ENCODE data around the gene SNX25. TPM values are rescaled to one million over a fixed set of nuclear protein-coding genes. Genes with fewer than 3 reads are reported as not detected.

Gene SNX25
- total and polyA plus RNA-seq, 2 donors (not counting 1 experiment from before 2014, with no cell fraction given): 12.0 to 77.6 TPM

DNA sequence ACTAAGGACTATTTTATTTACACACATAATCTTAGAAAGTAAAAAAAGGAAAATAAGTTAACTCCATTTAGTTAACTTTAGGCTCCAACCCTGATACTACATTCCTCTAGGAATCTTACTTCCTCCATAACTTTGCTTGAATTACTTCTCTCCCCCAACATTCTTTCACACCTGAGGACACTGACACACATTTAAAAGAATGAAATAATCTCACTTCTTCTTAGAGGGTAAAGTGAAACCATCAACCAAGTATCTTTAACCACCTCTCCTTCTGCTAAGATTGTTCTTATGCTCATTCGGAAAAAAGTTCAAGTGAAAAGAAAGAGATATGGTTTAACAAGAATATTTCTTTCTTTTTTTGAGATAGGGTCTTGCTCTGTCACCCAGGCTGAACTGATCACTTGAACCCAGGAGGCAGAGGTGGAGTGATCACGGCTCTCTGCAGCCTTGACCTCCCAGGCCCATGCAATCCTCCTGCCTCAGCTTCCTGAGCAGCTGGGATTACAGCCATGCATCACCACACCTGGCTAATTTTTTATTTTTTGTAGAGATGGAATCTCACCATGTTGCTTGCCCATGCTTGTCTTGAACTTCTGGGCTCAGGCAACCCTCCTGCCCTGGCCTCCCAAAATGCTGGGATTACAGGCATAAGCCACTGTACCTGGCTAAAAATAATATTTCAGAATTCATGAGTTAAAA is 37.9 kb upstream of the SNX25 start:
- ATAC-seq (ENCODE audit: low read depth) (no peak), DNase-seq (peak; percentile 21)
- TF ChIP-seq, protein P1, sequence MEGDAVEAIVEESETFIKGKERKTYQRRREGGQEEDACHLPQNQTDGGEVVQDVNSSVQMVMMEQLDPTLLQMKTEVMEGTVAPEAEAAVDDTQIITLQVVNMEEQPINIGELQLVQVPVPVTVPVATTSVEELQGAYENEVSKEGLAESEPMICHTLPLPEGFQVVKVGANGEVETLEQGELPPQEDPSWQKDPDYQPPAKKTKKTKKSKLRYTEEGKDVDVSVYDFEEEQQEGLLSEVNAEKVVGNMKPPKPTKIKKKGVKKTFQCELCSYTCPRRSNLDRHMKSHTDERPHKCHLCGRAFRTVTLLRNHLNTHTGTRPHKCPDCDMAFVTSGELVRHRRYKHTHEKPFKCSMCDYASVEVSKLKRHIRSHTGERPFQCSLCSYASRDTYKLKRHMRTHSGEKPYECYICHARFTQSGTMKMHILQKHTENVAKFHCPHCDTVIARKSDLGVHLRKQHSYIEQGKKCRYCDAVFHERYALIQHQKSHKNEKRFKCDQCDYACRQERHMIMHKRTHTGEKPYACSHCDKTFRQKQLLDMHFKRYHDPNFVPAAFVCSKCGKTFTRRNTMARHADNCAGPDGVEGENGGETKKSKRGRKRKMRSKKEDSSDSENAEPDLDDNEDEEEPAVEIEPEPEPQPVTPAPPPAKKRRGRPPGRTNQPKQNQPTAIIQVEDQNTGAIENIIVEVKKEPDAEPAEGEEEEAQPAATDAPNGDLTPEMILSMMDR (IDR thresholded peaks at IDR 0.05): no peak
- no peak for TF ChIP-seq EZH2 (IDR thresholded peaks at IDR 0.05; ENCODE audit: borderline replicate concordance, insufficient read depth, low read depth, low read length, poor library complexity, severe bottlenecking)
- Histone ChIP-seq H3K27me3 (replicated peaks in 1 of 4; ENCODE audit: control extremely low read depth in 1 of 4, control insufficient read depth in 3 of 4, insufficient read depth in 4 of 4, low read length in 3 of 4) (no peaks in the 10 kb centered on the region), H3K4me3 (ENCODE audit: control extremely low read depth in 1 of 5, extremely low read depth in 1 of 5, insufficient read depth in 1 of 5, low read depth in 2 of 5, low read length in 4 of 5) (peak overlapping the region in 1 of 5 experiments; percentile 27), H3K9me3 (ENCODE audit: control extremely low read depth in 1 of 3, control insufficient read depth in 2 of 3, insufficient read depth in 1 of 3, low read length in 2 of 3) (no peaks in the 10 kb centered on the region), H3K9ac (ENCODE audit: low read length) (no peak overlapping the region), H3K79me2 (ENCODE audit: control insufficient read depth, insufficient read depth, low read length) (peaks cover 5% of the 10 kb centered on the region), H3K27ac (ENCODE audit: low read length in 2 of 2) (peak overlapping the region; percentile 46 to 70), H3K4me2 (replicated peaks; ENCODE audit: low read depth, low read length, poor library complexity, severe bottlenecking) (peak overlapping the region; percentile 48), H4K20me1 (ENCODE audit: control insufficient read depth, insufficient read depth, low read length, poor library complexity, severe bottlenecking) (no peaks in the 10 kb centered on the region), H2AFZ (ENCODE audit: insufficient read depth, low read depth, low read length, poor library complexity, severe bottlenecking) (no peak overlapping the region), H3K36me3 (replicated peaks in 1 of 2; ENCODE audit: control extremely low read depth in 1 of 2, control insufficient read depth in 1 of 2, extremely low read depth in 1 of 2, insufficient read depth in 2 of 2, low read length in 1 of 2) (peaks cover 3 to 44% of the 10 kb centered on the region in 2 experiments), H3K4me1 (ENCODE audit: control insufficient read depth in 2 of 2, insufficient read depth in 2 of 2, low read length in 2 of 2) (peaks cover 10 to 13% of the 10 kb centered on the region in 2 donors)
- H3K27me3 Mint-ChIP-seq: no peaks in the 10 kb centered on the region
- peaks cover 12% of the 10 kb centered on the region for H3K4me1 Mint-ChIP-seq
- no peaks in the 10 kb centered on the region for H3K9me3 Mint-ChIP-seq (ENCODE audit: insufficient read depth)
- ChIA-PET POLR2A (no interaction called here), CTCF (interaction anchor here (0.9 to 1.1 kb wide), 2 partner anchors 12 to 37 kb away, joined by 3 to 5 read pairs; no protein-coding TSS in a partner anchor)
- H3K4me3 Mint-ChIP-seq: peak overlapping the region; percentile 1
- peak overlapping the region; percentile 27 for H3K27ac Mint-ChIP-seq
- WGBS (ENCODE audit: insufficient coverage): no CpG with 5 or more reads among the region's 2 CpGs
- intact Hi-C loops (cut with micrococcal nuclease): no loop called here

DNA sequence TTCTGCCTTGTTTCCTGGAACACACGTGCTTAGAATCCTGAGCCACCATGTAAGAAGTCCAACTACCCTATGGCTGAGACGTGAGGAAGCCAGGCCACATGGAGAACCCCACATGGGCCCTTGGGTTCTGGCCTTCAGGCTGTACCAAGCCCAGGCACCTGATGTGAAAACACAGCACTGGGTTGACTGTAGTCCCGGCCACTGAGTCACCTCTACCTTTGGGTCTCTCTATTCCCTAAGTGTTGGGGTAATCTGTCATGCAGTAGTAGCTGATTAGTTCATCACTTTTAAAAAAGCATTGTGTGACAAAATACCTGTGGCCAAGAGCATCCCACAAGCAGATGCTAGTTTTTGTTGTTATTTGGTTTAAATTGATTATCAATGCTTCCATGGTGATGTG is 29.9 kb upstream of the SNX25 start:
- no peaks in the 10 kb centered on the region for H3K27me3 ChIP-seq (replicated peaks in 1 of 4; ENCODE audit: control extremely low read depth in 1 of 4, control insufficient read depth in 3 of 4, insufficient read depth in 4 of 4, low read length in 3 of 4)
- H3K4me1 ChIP-seq (ENCODE audit: control insufficient read depth in 2 of 2, insufficient read depth in 2 of 2, low read length in 2 of 2): no peaks in the 10 kb centered on the region
- DNase-seq: no peak
- Mint-ChIP-seq H3K9me3 (ENCODE audit: insufficient read depth) (no peaks in the 10 kb centered on the region), H3K27me3 (no peaks in the 10 kb centered on the region), H3K27ac (no peak overlapping the region), H3K4me3 (no peak overlapping the region), H3K4me1 (peaks cover 1% of the 10 kb centered on the region)
- POLR2A ChIA-PET: no interaction called here
- ATAC-seq (ENCODE audit: low read depth): no peak
- no peak overlapping the region for H3K4me2 ChIP-seq (replicated peaks; ENCODE audit: low read depth, low read length, poor library complexity, severe bottlenecking)
- intact Hi-C loops (cut with micrococcal nuclease): no loop called here
- H3K79me2 ChIP-seq (ENCODE audit: control insufficient read depth, insufficient read depth, low read length): peaks cover 44% of the 10 kb centered on the region
- CTCF ChIA-PET: no interaction called here
- H3K36me3 ChIP-seq (replicated peaks in 1 of 2; ENCODE audit: control extremely low read depth in 1 of 2, control insufficient read depth in 1 of 2, extremely low read depth in 1 of 2, insufficient read depth in 2 of 2, low read length in 1 of 2): peaks cover 3 to 12% of the 10 kb centered on the region in 2 experiments
- WGBS (ENCODE audit: insufficient coverage): 75% methylated on average over 2 of the region's 3 CpGs
- H4K20me1 ChIP-seq (ENCODE audit: control insufficient read depth, insufficient read depth, low read length, poor library complexity, severe bottlenecking): peaks cover 7% of the 10 kb centered on the region
- H3K9me3 ChIP-seq (ENCODE audit: control extremely low read depth in 1 of 3, control insufficient read depth in 2 of 3, insufficient read depth in 1 of 3, low read length in 2 of 3): no peaks in the 10 kb centered on the region
- H3K27ac ChIP-seq (ENCODE audit: low read length in 2 of 2): no peak overlapping the region
- no peak overlapping the region for H2AFZ ChIP-seq (ENCODE audit: insufficient read depth, low read depth, low read length, poor library complexity, severe bottlenecking)
- TF ChIP-seq, protein P1 (IDR thresholded peaks at IDR 0.05): no peak
- TF ChIP-seq EZH2 (IDR thresholded peaks at IDR 0.05; ENCODE audit: borderline replicate concordance, insufficient read depth, low read depth, low read length, poor library complexity, severe bottlenecking): no peak
- no peak overlapping the region for H3K9ac ChIP-seq (ENCODE audit: low read length)
- no peak overlapping the region for H3K4me3 ChIP-seq (ENCODE audit: control extremely low read depth in 1 of 5, extremely low read depth in 1 of 5, insufficient read depth in 1 of 5, low read depth in 2 of 5, low read length in 4 of 5)

Measured in B cell (primary cell).